ENCODE measurements around the gene IL1B.
"Not testable (repeated sequence)": the region's sequence is repeated elsewhere in the genome, so short reads cannot be mapped to it uniquely, and the experiment has no call there.

Gene IL1B

GRCh38 chr2:112836695-112837117 lies at the start of gene IL1B:
Gene IL1B (minus strand): TSS chr2:112836779. CDS start chr2:112836229, 550 bp downstream.
- DNase-seq: no peak

- DNase-seq: no peak
Measured at GRCh38 chr2:112886291-112886690, 49.7 kb upstream of the IL1B start.

GRCh38 chr2:112885506-112885902 lies 48.9 kb upstream of the IL1B start:
- DNase-seq: no peak

DNA sequence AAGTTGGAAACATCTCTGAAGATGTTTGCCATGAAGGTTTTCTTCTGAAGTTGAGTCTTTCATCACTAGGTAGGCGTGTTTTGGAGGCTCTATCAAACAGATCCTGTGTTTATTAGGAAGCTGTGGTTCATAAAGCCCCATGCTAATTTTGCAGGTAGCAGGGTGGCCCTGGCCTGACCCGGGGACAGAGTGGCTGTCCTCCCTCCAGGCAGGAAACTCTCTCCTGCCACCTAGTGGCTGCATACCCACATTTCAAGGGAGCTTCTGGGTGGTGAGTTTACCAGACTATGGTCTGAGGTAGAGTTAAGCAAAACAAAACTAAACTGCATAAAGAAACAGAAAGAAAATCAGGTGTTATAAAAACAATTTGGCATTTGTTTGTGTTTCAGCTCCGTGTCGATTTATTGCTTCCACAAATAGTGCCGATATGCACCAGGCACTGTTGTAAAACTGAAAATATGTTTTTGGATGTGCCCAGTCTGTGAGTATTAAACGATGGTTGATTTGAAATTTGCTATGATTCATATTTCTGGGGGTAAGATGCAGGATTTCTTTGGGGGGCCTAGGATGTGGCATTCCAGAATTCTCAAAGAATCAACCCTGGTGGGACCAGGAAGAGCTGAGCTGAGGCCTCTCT lies 48.4 kb upstream of the IL1B start:
- peak; percentile 73 for DNase-seq

DNA sequence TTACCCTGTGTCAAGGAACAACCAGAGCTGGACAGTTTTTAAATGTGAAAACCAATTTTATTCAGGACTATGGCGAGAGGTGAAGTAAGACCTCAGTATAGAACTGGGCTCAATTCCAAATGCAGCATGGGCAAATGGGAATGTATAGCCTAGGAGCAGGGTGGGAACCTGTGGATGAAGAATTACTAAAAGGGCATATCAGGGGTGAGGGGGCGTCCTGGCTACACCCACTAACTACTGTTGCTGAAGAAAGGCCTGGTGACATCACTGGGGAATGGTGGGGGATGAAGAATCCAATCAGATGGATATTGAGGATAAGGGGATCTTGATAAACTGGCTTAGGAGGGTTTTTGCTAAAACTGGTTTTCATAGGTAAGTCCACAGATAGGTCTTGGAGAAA lies 47.1 kb upstream of the IL1B start:
- DNase-seq: no peak

DNA sequence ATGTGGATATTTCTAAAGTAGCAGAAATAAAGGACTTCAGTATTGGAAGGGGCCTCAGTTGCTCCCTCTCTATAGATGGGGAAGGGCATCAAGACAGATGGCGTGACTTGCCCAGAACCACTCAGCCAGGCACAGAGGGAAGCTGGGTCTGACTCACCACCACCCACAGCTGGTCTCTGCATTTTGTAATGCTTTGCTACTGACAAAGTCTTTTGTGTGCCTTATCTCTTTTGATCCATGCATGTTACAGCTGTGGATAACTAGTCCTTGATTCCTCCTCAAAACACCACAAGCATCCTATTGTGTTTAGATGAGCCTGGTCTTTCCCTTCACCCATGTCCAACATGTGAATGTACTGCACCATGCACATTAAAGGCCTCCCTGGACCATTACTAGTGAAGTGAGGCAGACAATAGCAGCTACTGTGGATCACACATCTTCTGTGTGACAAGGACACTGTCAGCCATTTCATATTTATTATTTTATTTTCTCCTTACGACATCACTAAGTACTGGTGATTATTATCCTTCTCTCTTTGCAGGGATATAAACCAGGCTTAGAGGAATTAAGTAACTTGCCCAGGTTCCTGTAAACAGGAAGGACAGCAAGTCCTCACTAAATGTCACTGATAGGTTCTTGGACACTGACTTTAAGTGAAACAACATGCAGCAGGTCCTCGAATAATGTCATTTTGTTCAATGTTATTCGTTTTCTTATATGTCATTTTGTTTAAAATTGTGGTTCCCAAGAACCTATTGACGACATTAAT lies 44.8 kb upstream of the IL1B start:
- no peak for DNase-seq

- no peak for DNase-seq
Measured at GRCh38 chr2:112880696-112881095, 44.1 kb upstream of the IL1B start.

DNA sequence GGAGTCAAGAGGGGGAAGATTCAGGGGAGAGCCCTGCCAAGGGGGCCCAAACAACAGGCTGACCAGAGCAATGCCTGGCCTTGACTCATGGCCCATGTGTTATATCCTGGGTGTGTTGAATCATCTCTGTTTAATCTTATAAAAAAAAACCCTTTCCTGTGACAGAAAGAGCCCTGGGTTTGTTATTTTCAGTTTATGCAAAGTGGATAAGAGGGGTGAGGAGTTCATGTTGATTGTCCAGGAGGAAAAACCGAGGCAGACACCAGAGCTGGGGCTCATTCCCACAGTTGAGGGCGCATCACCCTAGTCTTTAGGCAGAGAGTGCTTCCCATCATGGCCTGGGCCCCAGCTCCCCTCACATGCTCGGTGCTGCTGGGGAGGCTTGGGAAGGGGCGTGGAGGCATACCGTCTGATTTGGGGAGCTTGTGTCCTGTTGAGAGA lies 43.5 kb upstream of the IL1B start:
- no peak for DNase-seq

DNA sequence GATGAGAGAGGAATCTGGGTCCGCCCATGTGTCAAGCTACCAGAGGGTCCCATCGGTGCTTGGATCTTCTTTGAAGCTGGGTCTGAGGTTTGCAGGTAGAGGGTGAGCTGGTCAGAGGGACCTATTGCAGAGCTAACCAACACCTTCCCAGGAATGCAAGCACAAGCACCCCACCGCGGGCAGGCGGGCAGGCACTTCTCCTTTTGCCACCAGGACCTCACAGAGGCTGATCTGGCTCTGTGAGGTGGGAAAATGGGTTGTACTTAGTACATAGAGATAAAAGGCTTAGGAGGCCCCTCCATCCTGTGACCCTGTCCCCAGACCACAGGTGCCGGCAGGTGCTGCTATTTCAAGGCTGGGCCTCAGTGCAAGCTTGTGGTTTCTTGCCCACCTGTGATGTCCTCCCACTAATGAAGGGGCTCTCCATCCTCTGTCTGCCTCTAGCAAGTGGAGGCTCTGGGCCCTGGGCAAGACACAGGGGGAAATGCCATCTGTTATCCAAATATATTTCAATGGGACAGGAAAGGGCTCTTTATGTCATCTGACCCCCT lies 43.0 kb upstream of the IL1B start:
- DNase-seq: no peak

GRCh38 chr2:112877423-112877822 lies 40.8 kb upstream of the IL1B start:
- DNase-seq: no peak

DNA sequence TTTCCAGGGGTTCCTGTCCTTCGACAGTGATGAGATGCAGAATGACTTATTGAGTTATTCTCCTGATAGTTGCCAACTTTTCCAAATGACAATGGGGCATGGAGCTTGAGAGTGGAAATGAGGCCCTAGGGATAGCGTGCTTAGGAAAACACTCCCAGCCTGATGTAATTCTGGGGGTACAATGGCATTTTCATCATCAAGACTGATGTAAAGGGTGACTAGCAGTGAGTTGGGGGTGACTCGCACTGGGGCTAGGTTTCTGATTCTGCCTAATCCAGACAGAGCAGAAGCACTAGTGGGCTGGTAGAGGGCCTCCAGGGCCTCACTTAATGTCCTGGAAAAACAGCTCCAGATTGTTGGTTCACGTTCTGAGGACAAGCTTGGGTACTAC lies 40.4 kb upstream of the IL1B start:
- no peak for DNase-seq

DNA sequence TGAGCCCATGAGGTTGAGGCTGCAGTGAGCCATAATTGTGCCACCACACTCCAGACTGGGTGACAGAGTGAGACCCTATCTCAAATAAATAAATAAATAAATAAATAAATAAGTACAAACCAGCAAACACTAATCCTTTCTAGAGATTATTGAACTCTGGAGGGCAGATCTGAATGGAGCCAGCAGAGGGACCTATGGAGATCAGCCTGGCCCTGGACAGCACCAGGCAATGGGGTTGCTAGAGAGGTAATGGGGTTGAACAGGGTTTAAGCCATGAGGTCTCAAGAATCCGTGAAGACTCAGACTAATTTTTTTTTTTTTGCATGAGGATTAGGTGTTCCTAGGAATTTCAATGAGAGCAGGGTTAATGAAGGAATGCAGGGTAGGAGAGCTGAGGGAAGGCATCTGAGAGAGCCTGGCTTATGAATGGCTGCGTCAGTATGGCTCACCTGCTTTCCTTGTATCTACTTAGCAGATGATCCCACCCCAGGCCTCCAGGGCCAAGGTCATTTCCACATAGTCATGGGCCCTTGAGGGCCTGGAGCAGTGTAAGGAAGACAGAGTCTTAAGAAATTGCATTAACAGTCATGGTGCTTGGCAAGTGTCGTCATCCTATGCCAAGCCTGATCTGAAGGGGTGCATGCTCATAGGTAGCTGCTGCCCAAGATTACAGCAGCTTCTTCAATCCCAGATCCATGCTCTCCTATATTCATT lies 39.8 kb upstream of the IL1B start:
- DNase-seq: no peak

DNA sequence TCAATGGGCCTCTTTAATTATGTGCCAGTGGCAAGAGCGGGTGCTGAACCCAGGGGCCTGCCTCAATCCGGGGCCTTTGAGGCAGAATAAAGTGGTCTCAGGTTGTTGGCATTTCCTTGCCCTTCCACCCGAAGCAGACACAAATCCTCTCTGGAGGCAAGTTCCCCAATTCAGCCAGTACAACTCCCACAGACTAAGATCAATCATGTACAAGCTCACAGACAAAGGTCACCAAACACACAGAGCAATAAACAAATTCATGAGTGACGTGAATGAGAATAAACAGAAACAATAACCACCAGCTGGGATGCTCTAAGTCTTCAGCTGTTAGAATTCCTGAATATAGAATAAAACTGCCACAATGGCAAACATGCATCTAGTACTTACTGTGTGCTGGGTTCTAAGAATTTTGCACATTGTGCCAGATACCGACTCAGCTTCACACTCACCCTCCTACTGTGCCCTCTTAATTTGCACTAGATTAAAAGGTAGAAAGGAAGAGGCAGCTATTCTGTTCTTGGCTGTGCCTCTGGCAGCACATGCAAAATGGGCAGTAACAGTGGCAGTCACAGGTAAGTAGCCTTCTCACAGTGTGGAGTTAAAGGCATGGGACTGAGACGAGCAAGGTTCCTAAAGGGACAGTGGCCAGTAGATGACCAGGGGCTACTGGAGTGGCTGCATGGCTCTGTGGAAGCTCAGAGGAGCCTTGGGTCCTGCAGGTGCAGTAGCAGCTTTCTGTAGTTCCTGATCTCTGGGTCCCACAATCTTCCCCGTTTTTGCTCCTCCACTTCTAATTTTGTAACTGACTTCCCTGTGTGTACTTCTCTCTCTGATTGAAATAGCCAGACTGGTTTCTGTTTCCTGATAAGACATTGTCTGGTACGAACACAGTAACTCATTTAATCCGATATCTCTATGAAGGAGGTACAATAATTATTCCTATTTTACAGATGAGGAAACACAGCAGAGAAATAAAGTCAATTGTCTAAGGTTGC lies 34.6 kb upstream of the IL1B start:
- DNase-seq: no peak

DNA sequence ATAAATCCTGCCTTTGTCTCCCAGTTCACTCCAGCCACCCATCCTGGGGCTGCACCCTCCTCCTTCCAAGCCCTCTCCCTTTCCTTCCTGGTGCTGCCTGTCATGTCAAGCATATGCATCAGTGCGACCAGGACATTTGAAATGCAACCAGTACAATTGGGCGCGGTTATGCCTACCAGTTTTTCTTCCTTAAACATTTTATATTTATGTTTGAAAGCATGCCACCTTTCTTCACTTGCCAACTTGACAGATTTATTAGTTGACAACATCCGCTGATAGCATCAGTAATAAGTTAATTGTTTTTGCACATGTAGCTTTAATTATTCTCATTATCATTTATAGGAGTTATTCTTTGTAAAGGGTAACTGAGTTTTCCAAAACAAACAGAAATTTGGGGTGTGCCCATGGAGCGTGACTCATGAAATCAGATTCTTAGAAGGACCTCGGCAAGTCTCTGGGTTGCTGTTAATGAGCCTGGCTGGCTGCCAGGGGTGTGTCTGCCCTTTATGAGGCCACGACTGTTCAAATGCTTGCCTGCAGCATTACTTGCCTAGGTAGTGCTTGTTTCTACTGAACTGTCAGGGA lies 32.8 kb upstream of the IL1B start:
- peak; percentile 42 for DNase-seq

DNA sequence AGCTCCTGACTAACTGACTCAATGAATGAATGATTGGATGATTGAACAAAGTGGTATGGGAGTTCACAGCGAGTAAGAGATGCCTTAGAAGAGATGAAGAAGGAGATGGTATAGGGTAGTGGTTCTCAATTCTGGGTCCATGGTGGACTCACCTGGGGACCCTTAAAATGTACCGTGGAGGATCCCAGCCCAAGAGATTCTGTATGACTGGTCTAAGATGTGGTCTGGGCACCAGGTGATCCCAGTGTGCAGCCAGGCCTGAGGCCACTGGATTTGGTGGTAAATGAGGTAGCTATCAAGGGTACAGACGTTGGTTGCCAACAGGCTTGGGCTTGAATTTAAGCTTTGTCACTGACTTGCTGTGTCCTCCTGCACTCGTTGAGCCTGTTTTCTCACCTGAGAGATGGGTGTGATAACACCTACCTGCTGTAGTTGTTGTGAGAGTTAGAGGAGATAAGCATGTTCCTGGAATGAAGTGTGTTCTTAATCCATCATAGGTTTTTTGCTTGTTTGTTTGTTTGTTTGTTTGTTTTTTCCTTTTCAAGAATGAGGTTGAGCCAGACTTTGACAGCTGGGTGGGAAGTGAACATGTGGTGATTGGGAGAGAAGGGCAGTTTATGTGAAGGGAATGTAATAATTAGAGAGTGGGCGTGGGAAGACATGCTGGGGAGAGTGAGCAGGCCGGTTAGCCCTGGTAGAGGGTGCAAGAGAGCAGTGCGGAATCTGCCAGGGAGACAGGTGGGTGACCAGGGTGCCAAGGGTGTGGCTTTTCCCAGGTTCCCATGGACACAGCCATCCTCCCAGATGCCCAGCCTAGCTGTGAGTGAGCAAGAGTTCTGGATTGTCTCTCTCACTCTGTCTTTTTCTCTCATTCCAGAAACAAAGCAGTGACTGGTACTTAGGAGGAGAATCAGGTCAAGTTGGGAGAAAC lies 31.4 kb upstream of the IL1B start:
- DNase-seq: no peak

- DNase-seq: no peak
Measured at GRCh38 chr2:112866128-112866835, 29.7 kb upstream of the IL1B start.

DNA sequence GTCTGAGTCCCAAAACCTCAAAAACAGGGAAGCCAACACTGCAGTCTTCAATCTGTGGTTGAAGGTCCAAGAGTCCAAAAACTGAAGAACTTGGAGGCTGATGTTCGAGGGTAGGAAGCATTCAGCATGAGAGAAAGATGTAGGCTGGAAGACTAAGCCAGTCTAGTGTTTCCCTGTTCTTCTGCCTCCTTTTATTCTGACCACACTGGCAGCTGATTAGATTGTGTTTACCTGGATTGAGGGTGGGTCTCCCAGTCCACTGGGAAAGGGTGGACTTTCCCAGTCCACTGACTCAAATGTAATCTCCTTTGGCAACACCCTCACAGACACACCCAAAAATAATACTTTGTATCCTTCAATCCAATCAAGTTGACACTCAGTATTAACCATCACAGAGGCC lies 27.5 kb upstream of the IL1B start:
- no peak for DNase-seq

DNA sequence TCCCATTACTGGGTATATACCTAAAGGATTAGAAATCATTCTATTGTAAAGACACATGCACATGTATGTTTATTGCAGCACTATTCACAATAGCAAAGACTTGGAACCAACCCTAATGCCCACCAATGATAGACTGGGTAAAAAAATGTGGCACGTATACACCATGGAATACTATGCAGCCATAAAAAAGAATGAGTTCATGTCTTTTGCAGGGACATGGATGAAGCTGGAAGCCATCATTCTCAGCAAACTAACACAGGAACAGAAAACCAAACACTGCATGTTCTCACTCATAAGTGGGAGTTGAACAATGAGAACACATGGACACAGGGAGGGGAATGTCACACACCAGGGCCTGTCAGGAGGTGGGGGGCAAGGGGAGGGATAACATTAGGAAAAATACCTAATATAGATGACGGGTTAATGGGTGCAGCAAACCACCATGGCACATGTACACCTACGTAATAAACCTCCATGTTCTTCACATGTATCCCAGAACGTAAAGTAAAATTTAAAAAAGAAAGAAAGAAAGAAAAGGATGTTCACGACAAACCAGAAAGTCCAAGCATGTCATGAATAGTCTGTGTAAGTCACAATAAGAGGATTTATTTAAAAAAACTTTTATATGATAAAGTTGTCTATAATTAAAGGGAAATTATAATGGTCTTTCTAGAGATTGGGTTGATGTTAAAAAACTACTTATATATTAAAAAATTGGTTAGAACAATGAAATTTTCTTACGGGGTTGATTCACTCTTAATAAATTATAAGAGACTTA lies 23.0 kb upstream of the IL1B start:
- not testable (repeated sequence) for DNase-seq

- DNase-seq: no peak
Measured at GRCh38 chr2:112850588-112850987, 14.0 kb upstream of the IL1B start.
